Activated CD4-positive, CD25-positive, alpha-beta regulatory T cell (primary cell): Measurements from ENCODE around the gene GNB1L.

Experiments used
- DNase-seq, 4 experiments: peaks; one replicate each; lab custom pipeline; 2025; lab: John Stamatoyannopoulos, UW

GNB1L gene

GRCh38 chr22:19808873-19809478, 45.7 kb downstream of the GNB1L start:
- no peak for DNase-seq

- DNase-seq: no peak
These were observed 46.5 kb downstream of the GNB1L start for GRCh38 chr22:19807914-19808872.

GRCh38 chr22:19807161-19807913, 47.3 kb downstream of the GNB1L start:
- no peak for DNase-seq

GRCh38 chr22:19806213-19807160, 48.2 kb downstream of the GNB1L start:
- no peak for DNase-seq

GRCh38 chr22:19805821-19806212, 48.9 kb downstream of the GNB1L start:
- no peak for DNase-seq

- no peak for DNase-seq
These were observed 50.9 kb downstream of the GNB1L start for GRCh38 chr22:19803736-19804267.

- no peak for DNase-seq
These were observed 51.6 kb downstream of the GNB1L start for GRCh38 chr22:19802894-19803735.

- no peak for DNase-seq
These were observed 52.4 kb downstream of the GNB1L start for GRCh38 chr22:19802001-19802893.

GRCh38 chr22:19801340-19802000, 53.2 kb downstream of the GNB1L start:
- DNase-seq: no peak

- no peak for DNase-seq
These were observed 53.9 kb downstream of the GNB1L start for GRCh38 chr22:19800761-19801244.

- DNase-seq: no peak
These were observed 54.4 kb downstream of the GNB1L start for GRCh38 chr22:19800306-19800705.

- DNase-seq: no peak
These were observed 55.1 kb downstream of the GNB1L start for GRCh38 chr22:19799322-19800190.

GRCh38 chr22:19798891-19799293, 55.8 kb downstream of the GNB1L start:
- no peak for DNase-seq

GRCh38 chr22:19798003-19798665, 56.5 kb downstream of the GNB1L start:
- DNase-seq: no peak

GRCh38 chr22:19797086-19798002, 57.3 kb downstream of the GNB1L start:
- no peak for DNase-seq

- no peak for DNase-seq
These were observed 58.5 kb downstream of the GNB1L start for GRCh38 chr22:19796160-19796559.
